ENCODE results near the gene BMP5.

DNA sequence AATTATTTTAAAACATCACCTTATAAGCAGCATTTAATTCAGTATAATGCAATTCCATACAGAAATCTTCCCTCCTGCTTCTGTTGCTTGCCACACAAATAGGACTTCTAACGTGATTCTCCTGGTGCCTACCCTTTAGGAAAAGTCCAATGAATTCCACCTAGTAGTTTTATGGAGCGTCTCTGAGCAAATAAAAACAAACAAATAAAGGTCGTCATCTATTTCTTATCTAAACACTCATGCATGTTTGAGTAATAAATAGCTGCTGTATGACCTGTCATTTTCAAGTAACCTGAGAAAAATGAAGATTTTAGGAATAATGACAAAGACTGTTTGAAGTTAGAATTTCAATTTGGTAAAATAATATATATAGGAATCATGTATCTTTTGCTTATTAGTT, 102.7 kb downstream of the BMP5 start:
- TF ChIP-seq, protein P1, sequence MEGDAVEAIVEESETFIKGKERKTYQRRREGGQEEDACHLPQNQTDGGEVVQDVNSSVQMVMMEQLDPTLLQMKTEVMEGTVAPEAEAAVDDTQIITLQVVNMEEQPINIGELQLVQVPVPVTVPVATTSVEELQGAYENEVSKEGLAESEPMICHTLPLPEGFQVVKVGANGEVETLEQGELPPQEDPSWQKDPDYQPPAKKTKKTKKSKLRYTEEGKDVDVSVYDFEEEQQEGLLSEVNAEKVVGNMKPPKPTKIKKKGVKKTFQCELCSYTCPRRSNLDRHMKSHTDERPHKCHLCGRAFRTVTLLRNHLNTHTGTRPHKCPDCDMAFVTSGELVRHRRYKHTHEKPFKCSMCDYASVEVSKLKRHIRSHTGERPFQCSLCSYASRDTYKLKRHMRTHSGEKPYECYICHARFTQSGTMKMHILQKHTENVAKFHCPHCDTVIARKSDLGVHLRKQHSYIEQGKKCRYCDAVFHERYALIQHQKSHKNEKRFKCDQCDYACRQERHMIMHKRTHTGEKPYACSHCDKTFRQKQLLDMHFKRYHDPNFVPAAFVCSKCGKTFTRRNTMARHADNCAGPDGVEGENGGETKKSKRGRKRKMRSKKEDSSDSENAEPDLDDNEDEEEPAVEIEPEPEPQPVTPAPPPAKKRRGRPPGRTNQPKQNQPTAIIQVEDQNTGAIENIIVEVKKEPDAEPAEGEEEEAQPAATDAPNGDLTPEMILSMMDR (IDR thresholded peaks at IDR 0.05) = no peak
- no peak for TF ChIP-seq POLR2A (IDR thresholded peaks at IDR 0.05)
